Fibroblast of lung (primary cell): ENCODE measurements around the gene PRRC2B.
A peak's percentile ranks its signal among the peaks of the same experiment; 100 is the strongest.

Source experiments
- EZH2 ChIP-seq: IDR thresholded peaks from 2 replicates; pipeline ENCODE4 v1.5.1; 2012; ENCODE audit warnings: low read length, control low read depth, mild to moderate bottlenecking; ENCODE audit errors: missing control alignments
- TF ChIP-seq, protein P1 (sequence below), 2 donors: IDR thresholded peaks in 1 of 2; conservative IDR thresholded peaks in 1 of 2; 1 replicate in 1 of 2; 2 replicates in 1 of 2; pipeline ENCODE4 v1.5.1; 2011 to 2012; ENCODE audit warnings: low read length in 2 of 2, control low read depth in 1 of 2, inconsistent platforms in 1 of 2, low read depth in 1 of 2, mild to moderate bottlenecking in 1 of 2

GRCh38 chr9:131395157-131396098, 1.5 kb downstream of the PRRC2B start:
- TF ChIP-seq, protein P1, sequence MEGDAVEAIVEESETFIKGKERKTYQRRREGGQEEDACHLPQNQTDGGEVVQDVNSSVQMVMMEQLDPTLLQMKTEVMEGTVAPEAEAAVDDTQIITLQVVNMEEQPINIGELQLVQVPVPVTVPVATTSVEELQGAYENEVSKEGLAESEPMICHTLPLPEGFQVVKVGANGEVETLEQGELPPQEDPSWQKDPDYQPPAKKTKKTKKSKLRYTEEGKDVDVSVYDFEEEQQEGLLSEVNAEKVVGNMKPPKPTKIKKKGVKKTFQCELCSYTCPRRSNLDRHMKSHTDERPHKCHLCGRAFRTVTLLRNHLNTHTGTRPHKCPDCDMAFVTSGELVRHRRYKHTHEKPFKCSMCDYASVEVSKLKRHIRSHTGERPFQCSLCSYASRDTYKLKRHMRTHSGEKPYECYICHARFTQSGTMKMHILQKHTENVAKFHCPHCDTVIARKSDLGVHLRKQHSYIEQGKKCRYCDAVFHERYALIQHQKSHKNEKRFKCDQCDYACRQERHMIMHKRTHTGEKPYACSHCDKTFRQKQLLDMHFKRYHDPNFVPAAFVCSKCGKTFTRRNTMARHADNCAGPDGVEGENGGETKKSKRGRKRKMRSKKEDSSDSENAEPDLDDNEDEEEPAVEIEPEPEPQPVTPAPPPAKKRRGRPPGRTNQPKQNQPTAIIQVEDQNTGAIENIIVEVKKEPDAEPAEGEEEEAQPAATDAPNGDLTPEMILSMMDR (conservative IDR thresholded peaks at IDR 0.05 in 1 of 2, IDR thresholded peaks at IDR 0.05 in 1 of 2; ENCODE audit: low read depth in 1 of 2, low read length in 2 of 2): peak in 1 of 2 donors; percentile 5
- no peak for TF ChIP-seq EZH2
